Amygdala (tissue), 56 donors: ENCODE results near the gene TPSB2.

Source experiments
- DNase-seq, 56 donors: peaks; one replicate each; lab custom pipeline; 2025; lab: John Stamatoyannopoulos, UW

TPSB2 gene

DNA sequence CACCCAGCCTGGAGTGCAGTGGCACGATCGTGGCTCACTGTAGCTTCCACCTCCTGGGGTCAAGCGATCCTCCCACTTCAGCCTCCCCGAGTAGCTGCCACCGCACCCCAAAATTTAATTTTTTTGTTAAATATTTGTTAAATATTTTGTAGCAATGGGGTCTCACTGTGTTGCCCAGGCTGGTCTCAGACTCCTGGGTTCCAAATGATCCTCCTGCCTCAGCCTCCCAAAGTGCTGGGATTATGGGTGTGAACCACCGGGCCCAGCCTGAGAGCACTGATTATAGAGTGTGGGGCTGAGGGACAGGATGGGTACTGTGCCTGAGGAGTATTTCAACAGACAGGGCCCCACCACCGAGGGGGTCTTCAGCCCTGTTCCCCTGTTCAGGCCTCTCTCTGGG, 40.5 kb downstream of the TPSB2 start:
- no peak for DNase-seq

- peak in 5 of 56 donors; percentile 8 to 47 (median 11) for DNase-seq
Observed at GRCh38 chr16:1188432-1189189, 41.4 kb downstream of the TPSB2 start.

DNA sequence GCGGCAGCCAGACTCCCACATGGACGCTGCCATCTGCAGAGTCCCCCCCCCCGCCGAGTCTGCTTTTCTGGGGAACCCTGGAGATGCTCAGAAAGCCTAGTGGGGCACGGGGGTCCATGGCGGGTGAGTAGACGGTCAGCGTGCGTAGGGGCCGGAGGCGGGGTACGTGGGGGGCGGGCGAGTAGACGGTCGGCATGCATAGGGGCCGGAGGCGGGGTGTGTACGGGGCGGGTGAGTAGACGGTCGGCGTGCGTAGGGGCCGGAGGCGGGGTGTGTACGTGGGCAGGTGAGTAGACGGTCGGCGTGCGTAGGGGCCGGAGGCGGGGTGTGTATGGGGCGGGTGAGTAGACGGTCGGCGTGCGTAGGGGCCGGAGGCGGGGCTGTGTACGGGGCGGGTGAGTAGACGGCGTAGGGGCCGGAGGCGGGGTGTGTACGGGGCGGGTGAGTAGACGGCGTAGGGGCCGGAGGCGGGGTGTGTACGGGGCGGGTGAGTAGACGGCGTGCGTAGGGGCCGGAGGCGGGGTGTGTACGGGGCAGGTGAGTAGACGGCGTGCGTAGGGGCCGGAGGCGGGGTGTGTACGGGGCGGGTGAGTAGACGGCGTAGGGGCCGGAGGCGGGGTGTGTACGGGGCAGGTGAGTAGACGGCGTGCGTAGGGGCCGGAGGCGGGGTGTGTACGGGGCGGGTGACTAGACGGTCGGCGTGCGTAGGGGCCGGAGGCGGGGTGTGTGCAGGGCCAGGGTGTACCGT, 44.4 kb downstream of the TPSB2 start:
- peak in 13 of 56 donors; percentile 9 to 40 (median 22) for DNase-seq

DNA sequence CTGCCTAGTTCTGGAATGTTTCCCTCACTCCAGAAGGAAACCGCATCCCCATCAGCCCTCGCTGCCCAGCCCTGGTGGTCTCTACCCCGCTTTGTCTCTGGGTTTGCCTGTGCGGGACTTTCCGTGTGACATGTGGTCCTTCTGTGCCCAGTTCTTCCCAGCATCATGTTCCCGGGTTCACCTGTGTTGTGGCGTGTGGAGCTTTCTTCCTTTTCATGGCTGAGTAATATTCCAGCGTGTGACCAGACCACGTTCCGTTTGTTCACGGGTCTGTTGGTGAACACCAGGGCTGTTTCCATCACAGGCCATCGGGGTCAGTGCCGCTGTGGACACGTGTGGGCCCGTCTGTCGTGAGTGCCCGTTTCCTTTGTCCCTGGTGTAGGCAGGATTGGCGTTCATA, 45.0 kb downstream of the TPSB2 start:
- no peak for DNase-seq

DNA sequence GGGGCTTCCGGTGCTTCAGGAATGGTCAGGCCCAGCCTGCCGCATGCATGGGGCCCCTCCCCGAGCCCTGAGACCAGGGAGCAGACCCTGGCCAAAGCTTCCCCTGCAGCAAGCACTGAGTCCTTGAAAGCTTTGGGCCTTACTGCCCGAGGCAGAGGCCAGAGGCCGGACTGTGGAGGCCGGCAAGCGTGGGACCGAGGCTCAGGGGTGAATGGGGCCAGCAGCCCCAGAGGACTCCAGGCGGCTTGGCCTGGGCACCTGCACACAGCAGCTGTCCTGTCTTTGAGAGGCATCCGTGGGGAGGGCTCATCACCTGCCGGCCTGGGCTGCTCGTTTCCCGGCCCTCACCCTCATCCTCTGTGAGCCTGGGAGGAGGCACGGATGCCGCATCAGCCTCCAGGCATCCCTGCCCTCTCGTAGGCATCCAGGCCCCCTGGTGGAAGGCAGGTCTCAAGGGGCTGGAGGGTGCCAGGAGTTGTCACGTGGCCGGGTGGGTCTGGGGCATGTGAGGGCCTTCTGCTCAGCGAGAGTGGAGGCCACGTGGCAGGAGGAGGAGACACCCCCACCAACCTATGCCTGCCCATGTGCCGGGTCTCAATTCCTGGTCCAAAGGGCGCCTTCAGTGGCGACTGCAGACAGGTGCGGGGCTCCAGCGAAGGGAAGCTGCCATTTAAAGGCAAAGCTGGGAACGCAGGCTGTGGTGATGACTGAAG, 45.7 kb downstream of the TPSB2 start:
- DNase-seq: no peak

GRCh38 chr16:1182950-1183907, 46.8 kb downstream of the TPSB2 start:
- peak in 10 of 56 donors; percentile 4 to 35 (median 21) for DNase-seq

DNA sequence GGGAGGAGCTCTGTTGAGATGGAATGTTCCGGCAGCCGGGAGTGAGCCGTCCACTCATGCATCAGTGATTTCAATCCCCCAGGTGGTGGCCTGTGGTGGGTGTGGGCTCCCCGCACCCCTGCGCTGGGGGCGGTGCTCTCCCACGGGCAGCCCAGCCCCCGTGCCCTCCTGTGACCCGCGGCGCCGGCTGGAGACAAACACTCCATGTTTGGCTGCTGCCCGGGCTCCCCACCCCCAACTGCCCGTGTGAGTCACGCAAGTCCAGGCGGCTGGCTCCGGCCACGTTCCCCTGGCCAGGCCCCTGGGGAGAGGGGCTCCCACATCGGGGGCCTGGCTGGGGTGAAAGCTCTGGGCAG, 47.7 kb downstream of the TPSB2 start:
- DNase-seq: peak in 7 of 56 donors; percentile 7 to 34 (median 25)

DNA sequence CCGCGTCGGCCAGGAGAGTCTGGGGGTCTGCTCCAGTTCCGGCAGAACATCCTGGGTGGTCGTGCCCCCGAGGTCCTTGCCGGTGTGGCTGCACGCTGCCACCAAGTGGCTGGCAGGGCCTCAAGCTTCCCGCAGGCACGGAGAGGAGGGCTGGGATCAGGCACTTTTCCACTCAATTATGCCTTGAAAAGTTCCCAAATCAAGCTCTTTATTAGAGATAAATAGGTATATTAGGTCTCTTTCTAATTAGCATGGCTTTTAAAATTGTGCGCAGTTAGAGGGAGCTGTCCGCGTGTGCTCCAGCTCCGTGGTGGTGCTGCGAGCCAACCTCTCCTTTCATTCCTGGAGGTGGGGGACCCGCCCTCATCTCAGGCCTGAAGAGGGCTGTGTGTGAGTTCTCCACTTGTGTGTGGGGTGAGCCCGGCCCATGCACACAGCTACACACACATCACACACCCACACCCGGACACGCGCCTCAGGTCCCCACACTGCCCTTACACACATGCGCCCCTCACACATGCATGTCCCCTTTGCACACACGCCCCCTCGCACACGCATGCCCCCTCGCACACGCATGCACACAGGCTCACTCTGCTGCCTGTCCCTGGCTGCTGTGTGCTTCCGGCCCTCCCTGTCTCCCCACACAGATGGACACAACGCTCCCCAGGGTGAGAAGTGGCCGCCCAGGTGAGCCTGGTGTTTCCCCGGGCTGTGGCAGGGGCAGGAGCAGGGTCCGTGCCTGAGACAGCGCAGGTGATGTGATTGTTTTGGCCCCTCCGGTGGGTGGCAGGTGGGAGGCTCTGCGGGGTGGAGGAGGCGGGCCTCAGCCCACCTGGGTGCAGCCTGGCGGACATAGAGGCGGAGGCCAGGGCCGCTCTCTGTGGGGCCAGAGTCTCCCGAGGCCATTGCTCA, 48.3 kb downstream of the TPSB2 start:
- DNase-seq: no peak

DNA sequence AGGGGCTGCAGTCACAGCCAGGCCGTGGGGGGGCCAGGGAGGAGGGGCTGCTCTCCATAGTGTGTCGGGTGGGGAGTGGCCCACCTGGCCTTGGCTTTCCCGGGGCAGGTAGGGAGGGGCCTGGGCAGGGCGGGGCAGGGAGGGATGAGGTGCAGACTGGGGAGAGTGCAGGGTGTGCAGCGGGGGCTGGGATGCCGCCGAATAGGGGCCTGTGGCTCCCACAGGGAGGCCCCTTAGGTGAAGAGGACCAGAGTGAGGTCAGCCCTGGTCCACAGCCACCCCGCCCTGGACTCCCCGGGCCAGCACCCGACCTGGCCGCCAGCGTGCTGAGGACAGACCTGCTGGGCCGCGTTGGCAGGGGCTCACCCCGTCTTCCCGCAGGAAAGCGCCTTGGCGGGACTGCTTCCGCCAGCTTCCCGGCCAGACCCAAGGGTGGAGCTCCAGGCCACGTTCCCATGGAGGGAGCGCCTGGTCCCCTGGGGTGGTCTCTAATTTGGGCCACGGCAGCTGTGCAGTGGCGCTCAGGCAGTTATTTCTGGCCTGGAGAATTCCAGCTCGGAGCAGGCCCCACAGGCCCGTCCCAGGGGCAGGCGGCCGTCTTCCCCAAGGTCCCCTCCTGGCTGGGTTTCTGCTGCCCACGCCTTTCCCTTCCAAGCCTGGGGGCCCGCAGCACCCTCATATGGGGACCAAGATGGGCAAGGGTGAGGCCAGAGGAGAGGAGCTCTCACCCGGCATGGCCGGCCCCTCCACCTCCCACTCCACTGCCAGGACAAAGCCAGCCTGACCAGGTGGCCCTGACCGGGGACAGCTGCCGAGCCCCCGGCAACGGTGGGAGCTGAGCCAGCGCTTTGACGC, 49.2 kb downstream of the TPSB2 start:
- DNase-seq: no peak
